RWPE2 (cell line): ENCODE data around the gene BRD1.

Experiments used
- ATAC-seq: fragments of 200-7000 bp; cut with Tn5 transposase; 3 replicates; pipeline ENCODE4 v1.9.1; 2021; ENCODE audit warnings: low read depth
- DNase-seq: peaks from one replicate; pipeline ENCODE4 v3.0.0-alpha.2; 2020; ENCODE audit warnings: low spot score
- H3K27ac ChIP-seq: fragments of 450-650 bp; 2 replicates; pipeline ENCODE4 v1.5.1; 2017; ENCODE audit warnings: mild to moderate bottlenecking; ENCODE audit not compliant: poor library complexity, severe bottlenecking
- H3K27me3 ChIP-seq: fragments of 250-450 bp; sonication (Bioruptor Pico); 2 replicates; pipeline ENCODE4 v1.5.1; 2021; ENCODE audit warnings: mild to moderate bottlenecking, moderate library complexity; ENCODE audit not compliant: insufficient read depth, poor library complexity, severe bottlenecking
- H3K36me3 ChIP-seq: fragments of 250-450 bp; sonication (Bioruptor Pico); 2 replicates; pipeline ENCODE4 v1.5.1; 2020; ENCODE audit warnings: low read depth, mild to moderate bottlenecking, moderate library complexity
- H3K4me1 ChIP-seq: fragments of 250-450 bp; sonication (Bioruptor Pico); 2 replicates; pipeline ENCODE4 v1.5.1; 2021; ENCODE audit warnings: mild to moderate bottlenecking, moderate library complexity; ENCODE audit not compliant: insufficient read depth, poor library complexity, severe bottlenecking
- H3K4me3 ChIP-seq: fragments of 250-450 bp; sonication (Bioruptor Pico); 2 replicates; pipeline ENCODE4 v1.5.1; 2021; ENCODE audit warnings: mild to moderate bottlenecking, moderate library complexity; ENCODE audit not compliant: severe bottlenecking
- H3K9me3 ChIP-seq: fragments of 250-450 bp; sonication (Bioruptor Pico); 2 replicates; pipeline ENCODE4 v1.5.1; 2021; ENCODE audit warnings: mild to moderate bottlenecking, moderate library complexity; ENCODE audit not compliant: severe bottlenecking
- TF ChIP-seq, protein P1 (sequence below): fragments of 450-650 bp; IDR thresholded peaks from one replicate; pipeline ENCODE4 v1.5.1; 2017; ENCODE audit warnings: mild to moderate bottlenecking, moderate library complexity; ENCODE audit not compliant: poor library complexity, severe bottlenecking

The BRD1 gene

DNA sequence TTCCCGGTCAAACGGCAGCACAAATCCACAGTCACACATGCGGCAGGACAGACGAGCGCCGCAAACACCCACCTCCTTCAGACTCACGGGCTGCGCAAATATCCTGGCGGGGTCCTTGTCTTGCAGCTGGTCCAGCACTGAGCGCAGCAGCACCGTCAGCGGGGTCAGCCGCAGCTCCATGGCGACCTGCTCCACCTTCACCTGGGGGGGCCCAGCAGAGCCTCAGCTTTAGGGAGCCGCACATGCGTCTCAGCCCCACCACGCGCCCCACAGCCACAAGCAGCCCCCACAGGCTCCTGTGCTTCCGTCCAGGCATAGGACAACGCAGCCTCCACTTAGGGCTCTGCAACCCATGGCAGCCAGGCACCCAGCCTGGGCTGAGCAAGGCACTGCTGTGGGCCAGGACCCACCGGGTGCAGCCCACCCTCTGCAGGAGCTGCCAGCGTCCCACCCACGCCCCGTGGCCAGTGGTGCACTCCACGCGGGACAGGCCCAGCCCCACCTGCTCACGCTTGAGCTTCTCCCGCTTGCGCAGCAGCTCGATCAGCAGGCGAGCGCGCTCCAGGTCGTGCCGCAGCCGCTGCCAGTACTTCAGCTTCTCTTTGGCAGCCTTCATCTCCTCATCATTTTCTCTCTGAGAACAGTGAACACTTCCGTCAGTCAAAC, 29.1 kb downstream of the BRD1 start:
- no peaks in the 10 kb centered on the region for H3K9me3 ChIP-seq
- H3K4me1 ChIP-seq: no peaks in the 10 kb centered on the region
- H3K4me3 ChIP-seq: no peak overlapping the region
- TF ChIP-seq, protein P1, sequence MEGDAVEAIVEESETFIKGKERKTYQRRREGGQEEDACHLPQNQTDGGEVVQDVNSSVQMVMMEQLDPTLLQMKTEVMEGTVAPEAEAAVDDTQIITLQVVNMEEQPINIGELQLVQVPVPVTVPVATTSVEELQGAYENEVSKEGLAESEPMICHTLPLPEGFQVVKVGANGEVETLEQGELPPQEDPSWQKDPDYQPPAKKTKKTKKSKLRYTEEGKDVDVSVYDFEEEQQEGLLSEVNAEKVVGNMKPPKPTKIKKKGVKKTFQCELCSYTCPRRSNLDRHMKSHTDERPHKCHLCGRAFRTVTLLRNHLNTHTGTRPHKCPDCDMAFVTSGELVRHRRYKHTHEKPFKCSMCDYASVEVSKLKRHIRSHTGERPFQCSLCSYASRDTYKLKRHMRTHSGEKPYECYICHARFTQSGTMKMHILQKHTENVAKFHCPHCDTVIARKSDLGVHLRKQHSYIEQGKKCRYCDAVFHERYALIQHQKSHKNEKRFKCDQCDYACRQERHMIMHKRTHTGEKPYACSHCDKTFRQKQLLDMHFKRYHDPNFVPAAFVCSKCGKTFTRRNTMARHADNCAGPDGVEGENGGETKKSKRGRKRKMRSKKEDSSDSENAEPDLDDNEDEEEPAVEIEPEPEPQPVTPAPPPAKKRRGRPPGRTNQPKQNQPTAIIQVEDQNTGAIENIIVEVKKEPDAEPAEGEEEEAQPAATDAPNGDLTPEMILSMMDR: no peak
- DNase-seq (no peak), ATAC-seq (no peak)
- no peak overlapping the region for H3K27ac ChIP-seq
- H3K36me3 ChIP-seq: peaks cover 58% of the 10 kb centered on the region
- H3K27me3 ChIP-seq: no peaks in the 10 kb centered on the region

DNA sequence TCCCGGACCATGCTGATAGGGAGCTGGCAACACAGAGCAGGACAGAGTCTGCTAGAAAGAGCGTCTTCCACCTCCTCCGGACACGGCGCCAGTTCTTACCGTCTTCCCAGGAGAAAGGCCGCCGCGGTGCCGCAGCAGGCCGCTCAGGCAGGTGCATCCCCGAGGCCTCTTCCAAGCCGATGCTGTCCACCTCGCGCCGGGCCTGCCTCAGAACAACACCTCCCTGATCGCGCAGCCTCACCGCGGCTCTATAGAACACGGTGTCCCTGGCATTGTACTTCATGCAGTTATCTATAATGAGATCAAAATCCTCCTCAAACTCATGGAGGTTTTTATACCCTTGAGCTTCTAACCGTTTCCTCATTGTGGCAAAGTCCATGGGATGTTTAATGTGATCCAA, 30.0 kb downstream of the BRD1 start:
- H3K27ac ChIP-seq: no peak overlapping the region
- H3K36me3 ChIP-seq: peaks cover 56% of the 10 kb centered on the region
- H3K4me1 ChIP-seq: no peaks in the 10 kb centered on the region
- no peak overlapping the region for H3K4me3 ChIP-seq
- TF ChIP-seq, protein P1: no peak
- no peak for DNase-seq
- H3K27me3 ChIP-seq: no peaks in the 10 kb centered on the region
- ATAC-seq: no peak
- no peaks in the 10 kb centered on the region for H3K9me3 ChIP-seq

DNA sequence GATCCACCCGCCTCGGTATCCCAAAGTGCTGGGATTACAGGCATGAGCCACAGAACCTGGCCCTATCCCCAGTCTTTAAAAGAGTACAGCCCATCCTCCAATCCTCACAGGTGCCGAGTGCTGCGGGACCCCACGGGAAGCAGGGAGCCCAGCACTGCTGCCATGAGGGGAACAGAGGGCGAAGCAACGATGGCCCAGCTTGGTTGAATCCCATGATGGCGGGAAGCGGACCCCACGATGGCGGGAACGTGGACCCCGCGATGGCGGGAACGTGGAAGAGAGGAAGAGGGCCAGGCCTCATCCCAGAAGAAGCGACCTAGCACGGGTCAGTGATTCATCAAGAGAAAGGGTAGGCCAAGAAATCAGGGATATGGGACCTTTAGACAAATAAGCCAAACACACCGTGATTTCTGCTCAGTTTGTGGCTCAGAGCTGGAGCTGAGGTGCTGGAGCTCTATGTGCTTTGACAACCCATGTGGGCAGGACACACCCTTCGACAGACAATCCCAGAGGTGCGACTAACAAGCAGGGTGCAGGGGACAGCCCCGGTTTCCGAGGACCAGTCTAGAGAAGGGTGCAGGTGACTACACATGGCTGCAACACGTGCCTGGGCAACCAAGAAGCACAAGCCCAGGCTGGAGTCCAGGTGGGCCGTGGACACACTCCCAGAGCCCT, 30.9 kb downstream of the BRD1 start:
- Histone ChIP-seq H3K4me3 (no peak overlapping the region), H3K9me3 (no peaks in the 10 kb centered on the region), H3K36me3 (peaks cover 64% of the 10 kb centered on the region), H3K27me3 (no peaks in the 10 kb centered on the region), H3K27ac (no peak overlapping the region), H3K4me1 (no peaks in the 10 kb centered on the region)
- ATAC-seq: no peak
- no peak for DNase-seq
- TF ChIP-seq, protein P1: no peak

DNA sequence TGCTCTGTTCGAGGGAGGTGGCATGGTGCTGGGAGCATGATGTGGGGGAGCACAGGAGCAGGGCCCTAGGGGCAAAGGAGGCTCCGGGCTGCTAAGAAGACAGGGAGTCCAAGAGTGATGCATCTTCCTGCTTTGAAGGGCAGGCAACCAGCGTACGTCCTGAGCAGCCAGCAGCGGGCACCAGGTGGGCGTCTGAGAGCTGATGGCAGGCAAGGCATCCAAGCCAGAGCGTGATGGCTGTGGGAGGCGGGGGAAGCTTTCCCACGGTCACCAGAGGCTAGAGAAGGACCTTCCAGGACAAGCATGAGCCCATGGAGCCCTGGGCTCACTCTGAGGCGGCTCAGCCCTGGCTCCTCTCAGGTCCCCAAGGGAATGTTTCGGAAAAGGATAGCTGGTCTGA, 32.2 kb downstream of the BRD1 start:
- Histone ChIP-seq H3K4me1 (no peaks in the 10 kb centered on the region), H3K27me3 (no peaks in the 10 kb centered on the region), H3K36me3 (peaks cover 72% of the 10 kb centered on the region), H3K9me3 (no peaks in the 10 kb centered on the region), H3K27ac (no peak overlapping the region), H3K4me3 (no peak overlapping the region)
- ATAC-seq: no peak
- no peak for DNase-seq
- TF ChIP-seq, protein P1: no peak

DNA sequence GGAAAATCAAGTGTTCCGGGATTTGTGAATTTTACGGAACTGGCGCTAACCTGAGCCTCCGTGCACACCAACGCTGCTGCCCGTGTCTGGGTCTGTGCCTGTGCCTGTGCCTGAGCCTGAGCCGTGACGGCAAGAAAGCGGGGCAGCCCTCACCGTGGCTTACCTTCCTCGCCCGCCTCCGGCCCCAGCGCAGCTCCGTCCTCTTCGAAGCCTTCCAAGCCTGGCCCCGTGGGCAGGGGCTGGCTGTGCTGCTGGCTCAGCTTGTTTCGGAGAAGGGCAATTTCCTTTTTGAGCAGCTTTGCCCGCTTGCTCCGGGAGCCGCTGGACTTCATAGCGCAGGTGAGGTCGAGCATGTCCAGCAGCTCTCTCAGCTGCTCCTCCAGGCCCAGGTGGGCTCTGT, 33.8 kb downstream of the BRD1 start:
- Histone ChIP-seq H3K4me3 (no peak overlapping the region), H3K4me1 (no peaks in the 10 kb centered on the region), H3K36me3 (peaks cover 78% of the 10 kb centered on the region), H3K27ac (no peak overlapping the region), H3K9me3 (no peaks in the 10 kb centered on the region), H3K27me3 (no peaks in the 10 kb centered on the region)
- no peak for DNase-seq
- no peak for ATAC-seq
- TF ChIP-seq, protein P1: no peak
